ENCODE data around the gene ATP6V0C. TPM values are rescaled to one million over a fixed set of nuclear protein-coding genes. Genes with fewer than 3 reads are reported as not detected.

Gene ATP6V0C
- total RNA-seq, 1 donor from 2014 or later, result 311 TPM

- DNase-seq (ENCODE audit: low read depth) (peak; percentile 23), FAIRE-seq (no peak)
- Mint-ChIP-seq H3K27me3 (ENCODE audit: low read depth, unreplicated experiment) (peaks cover 18% of the 10 kb centered on the region), H3K9me3 (ENCODE audit: unreplicated experiment) (no peaks in the 10 kb centered on the region), H3K4me1 (ENCODE audit: low read depth, unreplicated experiment) (peaks cover 6% of the 10 kb centered on the region), H3K27ac (ENCODE audit: unreplicated experiment) (peak within 1 kb of the TSS; percentile 18), H3K36me3 (ENCODE audit: low read depth, unreplicated experiment) (peaks cover 4% of the 10 kb centered on the region), H3K4me3 (ENCODE audit: unreplicated experiment) (peak within 1 kb of the TSS; percentile 84)
- Histone ChIP-seq H2AFZ (ENCODE audit: low read depth, low read length) (peak within 1 kb of the TSS; percentile 86), H3K27me3 (ENCODE audit: insufficient read depth, low read length) (no peaks in the 10 kb centered on the region), H3K36me3 (ENCODE audit: insufficient read depth, low read length) (no peaks in the 10 kb centered on the region), H4K20me1 (ENCODE audit: insufficient read depth, low read length) (peaks cover 59% of the 10 kb centered on the region), H3K9me3 (ENCODE audit: insufficient read depth, low read depth, low read length) (no peaks in the 10 kb centered on the region), H3K4me2 (ENCODE audit: low read length) (peak within 1 kb of the TSS; percentile 92), H3K79me2 (ENCODE audit: insufficient read depth, low read length) (peaks cover 26% of the 10 kb centered on the region), H3K27ac (ENCODE audit: low read depth, low read length) (peak within 1 kb of the TSS; percentile 42), H3K4me3 (ENCODE audit: insufficient read depth, low read depth, low read length) (peak within 1 kb of the TSS; percentile 71), H3K9ac (ENCODE audit: low read length) (peak within 1 kb of the TSS; percentile 83), H3K4me1 (ENCODE audit: insufficient read depth, low read length) (peaks cover 17% of the 10 kb centered on the region)
- TF ChIP-seq EZH2 (IDR thresholded peaks at IDR 0.05; ENCODE audit: insufficient read depth, low read length), result no peak
- no peak for TF ChIP-seq CTCF (IDR thresholded peaks at IDR 0.05; ENCODE audit: insufficient read depth, low read depth, low read length)
Measured at GRCh38 chr16:2474877-2475412, 38.8 kb upstream of the ATP6V0C start, which contains the start of gene TBC1D24. Gene TBC1D24 (plus strand): TSS chr16:2475127. CDS start chr16:2496149, 21,022 bp downstream.

DNA sequence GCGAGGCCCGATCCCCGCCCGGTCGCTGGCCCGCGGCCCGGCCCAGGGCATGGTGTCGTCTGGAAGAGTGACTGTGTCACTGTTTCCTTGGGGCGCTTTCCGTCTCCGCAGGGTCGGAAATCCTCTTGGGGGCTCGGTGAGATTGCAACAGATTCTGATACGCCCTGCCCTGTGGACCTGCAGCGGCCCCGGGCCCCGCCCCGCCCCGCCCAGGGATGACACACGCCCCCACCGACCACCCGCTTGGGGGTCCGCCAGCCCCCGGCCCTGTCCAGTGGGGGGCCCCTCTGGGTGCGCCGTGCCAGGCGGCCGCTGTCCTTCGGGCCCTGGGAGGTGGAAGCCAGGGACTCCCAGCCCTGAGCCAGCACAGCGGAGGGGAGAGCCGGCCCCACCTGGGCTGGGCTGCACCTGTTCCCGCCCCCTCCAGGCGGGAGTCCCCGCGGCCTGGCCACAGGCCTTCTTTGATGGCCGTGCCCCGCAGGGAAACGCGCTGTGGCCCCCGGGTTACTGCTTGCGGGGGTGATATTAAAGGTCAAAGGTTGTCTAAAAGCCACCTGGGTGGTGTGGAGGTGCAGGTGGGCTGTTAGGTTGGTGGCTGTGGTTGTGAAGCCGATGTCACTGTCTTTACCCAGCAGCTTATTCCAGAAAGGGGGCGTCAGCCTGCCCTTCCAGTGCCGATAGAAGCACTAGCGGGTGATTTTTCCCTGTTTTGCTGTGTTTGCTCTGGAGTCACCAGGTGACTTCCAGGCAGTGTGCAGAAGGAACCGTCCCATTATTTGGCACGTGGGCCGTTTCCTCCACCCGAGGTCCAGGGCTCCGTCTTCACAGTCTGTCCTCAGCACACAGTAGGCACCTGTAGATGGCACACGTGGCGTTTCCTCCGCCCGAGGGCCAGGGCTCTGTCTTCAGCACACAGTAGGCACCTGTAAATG is 38.1 kb upstream of the ATP6V0C start:
- Histone ChIP-seq H3K4me2 (ENCODE audit: low read length) (peak overlapping the region; percentile 92), H3K27me3 (ENCODE audit: insufficient read depth, low read length) (no peaks in the 10 kb centered on the region), H3K79me2 (ENCODE audit: insufficient read depth, low read length) (peaks cover 26% of the 10 kb centered on the region), H2AFZ (ENCODE audit: low read depth, low read length) (peak overlapping the region; percentile 66), H4K20me1 (ENCODE audit: insufficient read depth, low read length) (peaks cover 62% of the 10 kb centered on the region), H3K27ac (ENCODE audit: low read depth, low read length) (no peak overlapping the region), H3K4me1 (ENCODE audit: insufficient read depth, low read length) (peaks cover 17% of the 10 kb centered on the region), H3K9me3 (ENCODE audit: insufficient read depth, low read depth, low read length) (no peaks in the 10 kb centered on the region), H3K4me3 (ENCODE audit: insufficient read depth, low read depth, low read length) (peak overlapping the region; percentile 63), H3K36me3 (ENCODE audit: insufficient read depth, low read length) (no peaks in the 10 kb centered on the region), H3K9ac (ENCODE audit: low read length) (peak overlapping the region; percentile 67)
- no peaks in the 10 kb centered on the region for H3K9me3 Mint-ChIP-seq (ENCODE audit: unreplicated experiment)
- H3K36me3 Mint-ChIP-seq (ENCODE audit: low read depth, unreplicated experiment), result peaks cover 8% of the 10 kb centered on the region
- FAIRE-seq (no peak), DNase-seq (ENCODE audit: low read depth) (no peak)
- H3K27ac Mint-ChIP-seq (ENCODE audit: unreplicated experiment), result peak overlapping the region; percentile 18
- H3K4me1 Mint-ChIP-seq (ENCODE audit: low read depth, unreplicated experiment), result peaks cover 6% of the 10 kb centered on the region
- H3K4me3 Mint-ChIP-seq (ENCODE audit: unreplicated experiment), result peak overlapping the region; percentile 82
- TF ChIP-seq EZH2 (IDR thresholded peaks at IDR 0.05; ENCODE audit: insufficient read depth, low read length) (no peak), CTCF (IDR thresholded peaks at IDR 0.05; ENCODE audit: insufficient read depth, low read depth, low read length) (no peak)
- peaks cover 14% of the 10 kb centered on the region for H3K27me3 Mint-ChIP-seq (ENCODE audit: low read depth, unreplicated experiment)
